Measurements from ENCODE around the gene OSTN.
"Not testable (repeated sequence)": the region's sequence is repeated elsewhere in the genome, so short reads cannot be mapped to it uniquely, and the experiment has no call there.

OSTN gene

GRCh38 chr3:191268737-191269136 lies 69.7 kb downstream of the OSTN start:
- DNase-seq = no peak

- DNase-seq = no peak
These were observed 70.4 kb downstream of the OSTN start for GRCh38 chr3:191269289-191270085.

- DNase-seq = not testable (repeated sequence)
These were observed 76.2 kb downstream of the OSTN start for GRCh38 chr3:191275244-191275643.

GRCh38 chr3:191275751-191276150 lies 76.7 kb downstream of the OSTN start:
- DNase-seq = no peak

GRCh38 chr3:191280111-191280510 lies 81.1 kb downstream of the OSTN start:
- no peak for DNase-seq

GRCh38 chr3:191280882-191281281 lies 81.8 kb downstream of the OSTN start:
- DNase-seq = no peak

GRCh38 chr3:191282251-191283185 lies 83.5 kb downstream of the OSTN start:
- no peak for DNase-seq

- DNase-seq = no peak
These were observed 84.4 kb downstream of the OSTN start for GRCh38 chr3:191283400-191283799.

GRCh38 chr3:191290311-191291025 lies 91.4 kb downstream of the OSTN start:
- no peak for DNase-seq

- DNase-seq = no peak
These were observed 93.4 kb downstream of the OSTN start for GRCh38 chr3:191292243-191293015.

- no peak for DNase-seq
These were observed 95.2 kb downstream of the OSTN start for GRCh38 chr3:191294291-191294690.

- no peak for DNase-seq
These were observed 97.0 kb downstream of the OSTN start for GRCh38 chr3:191296041-191296541.

GRCh38 chr3:191298846-191299245 lies 99.8 kb downstream of the OSTN start:
- DNase-seq = no peak

GRCh38 chr3:191300422-191300821 lies 101.4 kb downstream of the OSTN start:
- no peak for DNase-seq

- no peak for DNase-seq
These were observed 102.0 kb downstream of the OSTN start for GRCh38 chr3:191301017-191301416.

GRCh38 chr3:191301782-191302411 lies 102.9 kb downstream of the OSTN start:
- no peak for DNase-seq

GRCh38 chr3:191302451-191302850 lies 103.4 kb downstream of the OSTN start:
- DNase-seq = no peak

GRCh38 chr3:191303596-191303995 lies 104.6 kb downstream of the OSTN start:
- no peak for DNase-seq

- no peak for DNase-seq
These were observed 107.4 kb downstream of the OSTN start for GRCh38 chr3:191306428-191306827.

- no peak for DNase-seq
These were observed 108.3 kb downstream of the OSTN start for GRCh38 chr3:191307341-191307740.

GRCh38 chr3:191313296-191313695 lies 114.3 kb downstream of the OSTN start:
- no peak for DNase-seq

All from stimulated activated CD4-positive, alpha-beta T cell treated with anti-CD3 and anti-CD28 coated beads, Interleukin-12 subunit alpha, Interleukin-12 subunit beta, amount 100 ng/mL, for 4 hours (primary cell).